HCT116 (cell line): ENCODE measurements around the gene KICS2. TPM values are rescaled to one million over a fixed set of nuclear protein-coding genes. Genes with fewer than 3 reads are reported as not detected.

ENCODE experiments used
- ATAC-seq: fragments of 200-7000 bp; cut with Tn5 transposase; 2 replicates; pipeline ENCODE4 v1.9.1; 2020; ENCODE audit warnings: mild to moderate bottlenecking, moderate library complexity
- BruUV-seq: library from RNA; stranded (reverse); fragments of 400-500 nt; replicated peaks from 2 replicates; lab custom pipeline; 2021; lab: Mats Ljungman, UMichigan
- CTCF ChIA-PET: fragments of 300-600 bp; sonication (Branson Sonifier 250); formaldehyde crosslinking; loops from one replicate; lab custom pipeline; 2021; ENCODE audit warnings: antibody characterized with exemption; lab: Charles Lee
- POLR2A ChIA-PET: fragments of 300-600, 350-600 bp; sonication (Branson Sonifier 250); formaldehyde crosslinking; loops from one replicate; lab custom pipeline; 2021; ENCODE audit warnings: antibody characterized with exemption; lab: Charles Lee
- RAD21 ChIA-PET, 2 experiments: fragments of 300-600 bp; sonication (Branson Sonifier 250); formaldehyde crosslinking; loops; one replicate each; lab custom pipeline; 2023; ENCODE audit warnings: low total read pairs in 2 of 2; ENCODE audit not compliant: uncharacterized antibody in 2 of 2, unreplicated experiment in 2 of 2, low non-redundant PET in 1 of 2; lab: Charles Lee
- DNase-seq: peaks from one replicate; pipeline ENCODE4 v3.0.0-alpha.2; 2010; ENCODE audit warnings: low read depth, low spot score
- H2AFZ ChIP-seq: fragments of 200-600 bp; shearing (Covaris generic), sonication (generic); 2 replicates; pipeline ENCODE4 v1.6.1; 2017; ENCODE audit warnings: low read depth, mixed run types, mixed read lengths, antibody characterized with exemption, low read length; ENCODE audit not compliant: poor library complexity, severe bottlenecking
- H3K27ac ChIP-seq: 2 replicates; pipeline ENCODE4 v1.5.1; 2012; ENCODE audit warnings: low read depth, low read length
- H3K27me3 ChIP-seq: fragments of 200-600 bp; sonication (generic); 2 replicates; pipeline ENCODE4 v1.6.1; 2016; ENCODE audit warnings: mixed run types, low read length, mixed read lengths; ENCODE audit not compliant: insufficient read depth
- H3K36me3 ChIP-seq, 2 experiments: fragments of 200-500 bp in 1 of 2; fragments of 200-600 bp in 1 of 2; sonication (Bioruptor generic) in 1 of 2; sonication (generic) in 1 of 2; 2 replicates each; pipeline versions ENCODE4 v1.5.1 to v1.6.1; 2014 to 2016; ENCODE audit warnings: low read length in 2 of 2, inconsistent platforms in 1 of 2, mixed read lengths in 1 of 2, mixed run types in 1 of 2; ENCODE audit not compliant: insufficient read depth in 2 of 2, control insufficient read depth in 1 of 2
- H3K4me1 ChIP-seq, 2 experiments: fragments of 200-600 bp in 1 of 2; sonication (generic) in 1 of 2; 2 replicates each; pipeline versions ENCODE4 v1.5.1 to v1.6.1; 2012 to 2017; ENCODE audit warnings: low read length in 2 of 2, inconsistent platforms in 1 of 2, mild to moderate bottlenecking in 1 of 2, mixed read lengths in 1 of 2, mixed run types in 1 of 2, moderate library complexity in 1 of 2; ENCODE audit not compliant: insufficient read depth in 2 of 2, control insufficient read depth in 1 of 2
- H3K4me2 ChIP-seq: fragments of 200-600 bp; sonication (generic); 2 replicates; pipeline ENCODE4 v1.6.1; 2017; ENCODE audit warnings: mixed run types, low read length, mixed read lengths
- H3K4me3 ChIP-seq, 2 experiments: fragments of 200-600 bp in 1 of 2; sonication (generic) in 1 of 2; replicated peaks in 1 of 2; 2 replicates each; pipeline ENCODE4 v1.5.1; 2011 to 2016; ENCODE audit warnings: low read length in 2 of 2, control low read depth in 1 of 2, low read depth in 1 of 2, mild to moderate bottlenecking in 1 of 2, mixed read lengths in 1 of 2, mixed run types in 1 of 2
- H3K79me2 ChIP-seq: fragments of 200-600 bp; sonication (generic); 2 replicates; pipeline ENCODE4 v1.6.1; 2017; ENCODE audit warnings: mild to moderate bottlenecking, mixed run types, low read length, moderate library complexity, mixed read lengths; ENCODE audit not compliant: insufficient read depth
- H3K9ac ChIP-seq: fragments of 200-600 bp; sonication (generic); 2 replicates; pipeline ENCODE4 v1.6.1; 2016; ENCODE audit warnings: low read length, mixed read lengths
- H3K9me2 ChIP-seq: fragments of 200-600 bp; sonication (generic), shearing (Covaris generic); 2 replicates; pipeline ENCODE4 v1.6.1; 2017; ENCODE audit warnings: mixed run types, mild to moderate bottlenecking, moderate library complexity; ENCODE audit not compliant: insufficient read depth
- H3K9me3 ChIP-seq, 2 experiments: fragments of 200-500 bp in 1 of 2; fragments of 200-600 bp in 1 of 2; sonication (Bioruptor generic) in 1 of 2; sonication (generic) in 1 of 2; 2 replicates each; pipeline ENCODE4 v1.6.1; 2014 to 2017; ENCODE audit warnings: low read length in 2 of 2, mixed read lengths in 2 of 2, inconsistent platforms in 1 of 2, low read depth in 1 of 2, mild to moderate bottlenecking in 1 of 2, mixed run types in 1 of 2, moderate library complexity in 1 of 2; ENCODE audit not compliant: control insufficient read depth in 1 of 2, insufficient read depth in 1 of 2
- H4K20me1 ChIP-seq: fragments of 200-600 bp; sonication (generic), shearing (Covaris generic); 2 replicates; pipeline ENCODE4 v1.6.1; 2017; ENCODE audit warnings: mixed run types, mild to moderate bottlenecking, moderate library complexity; ENCODE audit not compliant: insufficient read depth
- CTCF ChIP-seq, 3 experiments: fragments of 200-600 bp in 1 of 3; sonication (generic) in 1 of 3; IDR thresholded peaks in 2 of 3; conservative IDR thresholded peaks in 1 of 3; 2 replicates each; pipeline ENCODE4 v1.5.1; 2012 to 2017; ENCODE audit warnings: low read depth in 2 of 3, low read length in 2 of 3, antibody characterized with exemption in 1 of 3, borderline replicate concordance in 1 of 3, control low read depth in 1 of 3, mild to moderate bottlenecking in 1 of 3, mixed read lengths in 1 of 3, mixed run types in 1 of 3, moderate library complexity in 1 of 3; ENCODE audit not compliant: insufficient read depth in 1 of 3
- EGR1 ChIP-seq: IDR thresholded peaks from 2 replicates; pipeline ENCODE4 v1.6.1; 2012; ENCODE audit warnings: low read depth
- ELF1 ChIP-seq: IDR thresholded peaks from 2 replicates; pipeline ENCODE4 v1.6.1; 2012; ENCODE audit warnings: low read depth, borderline replicate concordance
- EZH2phosphoT487 ChIP-seq: fragments of 200-600 bp; IDR thresholded peaks from 2 replicates; pipeline ENCODE4 v1.6.1; 2018; ENCODE audit warnings: antibody characterized with exemption, borderline replicate concordance
- RAD21 ChIP-seq: IDR thresholded peaks from 2 replicates; pipeline ENCODE4 v1.6.1; 2012; ENCODE audit warnings: low read depth, mild to moderate bottlenecking
- REST ChIP-seq: IDR thresholded peaks from 2 replicates; pipeline ENCODE4 v1.6.1; 2012; ENCODE audit warnings: low read depth
- SP1 ChIP-seq: IDR thresholded peaks from 2 replicates; pipeline ENCODE4 v1.6.1; 2012; ENCODE audit warnings: low read depth
- TCF7L2 ChIP-seq: IDR thresholded peaks from 2 replicates; pipeline ENCODE4 v1.7.0; 2011; ENCODE audit warnings: borderline replicate concordance, inconsistent platforms; ENCODE audit not compliant: insufficient read depth, insufficient read length; ENCODE audit errors: extremely low read depth
- intact Hi-C: fragments of 100-400 bp; cut with micrococcal nuclease; formaldehyde crosslinking; loops from 2 replicates; pipeline ENCODE4 v1.10.0; 2022
- total RNA-seq: library from RNA; stranded (reverse); gene quantifications from one replicate; pipeline ENCODE4 v1.2.1, GENCODE V29; 2021; ENCODE audit not compliant: unreplicated experiment

Gene KICS2
- total RNA-seq, 1 experiment from 2014 or later, result 18.1 TPM

- H3K9ac ChIP-seq, result no peak overlapping the region
- TF ChIP-seq EGR1, result no peak
- TF ChIP-seq REST, result no peak
- TF ChIP-seq EZH2phosphoT487, result no peak
- TF ChIP-seq RAD21, result no peak
- TF ChIP-seq SP1, result no peak
- TF ChIP-seq, all 23 proteins: peak for 0
- H3K4me1 ChIP-seq, result no peaks in the 10 kb centered on the region
- RAD21 ChIA-PET, result no interaction called here
- ATAC-seq (no peak), DNase-seq (no peak)
- POLR2A ChIA-PET, result no interaction called here
- BruUV-seq, result no TSS peak
- no peaks in the 10 kb centered on the region for H3K79me2 ChIP-seq
- H3K4me3 ChIP-seq, result no peak overlapping the region
- H2AFZ ChIP-seq, result no peak overlapping the region
- intact Hi-C loops, result no loop called here
- no peaks in the 10 kb centered on the region for H3K27me3 ChIP-seq
- H3K9me3 ChIP-seq, result no peaks in the 10 kb centered on the region
- H3K9me2 ChIP-seq, result no peaks in the 10 kb centered on the region
- H3K27ac ChIP-seq, result no peak overlapping the region
- CTCF ChIA-PET, result interaction anchor here (1.1 to 2.7 kb wide), 3 partner anchors 8 to 398 kb away, joined by 3 to 10 read pairs (median 7); no protein-coding TSS in a partner anchor
- H3K36me3 ChIP-seq, result no peaks in the 10 kb centered on the region
- H4K20me1 ChIP-seq, result no peaks in the 10 kb centered on the region
- H3K4me2 ChIP-seq, result no peak overlapping the region
Measured at GRCh38 chr12:64237382-64237781, 15.3 kb upstream of the KICS2 start.

- DNase-seq, result peak; percentile 10
- peak; percentile 74 for ATAC-seq
- Histone ChIP-seq H3K27ac (no peak overlapping the region), H3K9me2 (no peaks in the 10 kb centered on the region), H3K79me2 (no peaks in the 10 kb centered on the region), H3K4me2 (no peak overlapping the region), H3K9ac (no peak overlapping the region), H3K4me1 (no peaks in the 10 kb centered on the region), H3K27me3 (no peaks in the 10 kb centered on the region), H3K36me3 (no peaks in the 10 kb centered on the region), H4K20me1 (no peaks in the 10 kb centered on the region), H3K4me3 (no peak overlapping the region), H2AFZ (no peak overlapping the region), H3K9me3 (no peaks in the 10 kb centered on the region)
- RAD21 ChIA-PET, result no interaction called here
- TF ChIP-seq TCF7L2 (peak; percentile 54), SP1 (no peak), CTCF (IDR thresholded peaks at IDR 0.05 in 2 of 3, conservative IDR thresholded peaks at IDR 0.05 in 1 of 3; ENCODE audit: borderline replicate concordance in 1 of 3, insufficient read depth in 1 of 3, low read depth in 2 of 3, low read length in 2 of 3) (peak; percentile 7 to 57 (median 12); a peak in 2 of 6 replicates), ELF1 (no peak), RAD21 (peak; percentile 76)
- intact Hi-C loops, result loop anchor here (1.0 kb wide), 1 partner anchor 397 kb away; no protein-coding TSS in a partner anchor
- BruUV-seq, result no TSS peak
- POLR2A ChIA-PET, result no interaction called here
- CTCF ChIA-PET, result interaction anchor here (0.8 to 2.7 kb wide), 3 partner anchors 393 to 410 kb away, joined by 3 to 10 read pairs (median 7); no protein-coding TSS in a partner anchor
Measured at GRCh38 chr12:64236549-64236948, 14.5 kb upstream of the KICS2 start.
